K562 (cell line): ENCODE measurements around the gene RPN1. TPM values are rescaled to one million over a fixed set of nuclear protein-coding genes. Genes with fewer than 3 reads are reported as not detected.

ENCODE experiments used
- ATAC-seq: fragments of 200-7000 bp; cut with Tn5 transposase; 3 replicates; pipeline ENCODE4 v1.9.1; 2020; ENCODE audit warnings: moderate library complexity
- BruUV-seq: library from RNA; stranded (reverse); fragments of 400-500 nt; replicated peaks from 2 replicates; lab custom pipeline; 2021; lab: Mats Ljungman, UMichigan
- CTCF ChIA-PET: fragments of 300-600 bp; formaldehyde crosslinking; extraction: SDS; loops from one replicate; lab custom pipeline; 2021; ENCODE audit warnings: low intra/inter-chr PET ratio; lab: Yijun Ruan, JAX
- POLR2A ChIA-PET: fragments of 300-600, 350-650 bp; sonication (Branson Sonifier 250); formaldehyde crosslinking; extraction: SDS; loops from one replicate; lab custom pipeline; 2021; ENCODE audit warnings: antibody characterized with exemption, inconsistent platforms; lab: Yijun Ruan, JAX
- DNase-seq, 4 experiments: peaks; one replicate each; pipeline versions ENCODE4 v3.0.0 to v3.0.0-alpha.2; 2011 to 2018; ENCODE audit warnings: low spot score in 3 of 4, mixed read lengths in 3 of 4; ENCODE audit errors: extremely low read depth in 1 of 4
- FAIRE-seq: peaks from 2 replicates; lab custom pipeline; 2011; peaks lifted over from hg19 to GRCh38; lab: Jason Lieb, UNC
- H2AFZ ChIP-seq: 2 replicates; pipeline ENCODE4 v1.6.0; 2011; ENCODE audit warnings: low read depth, low read length, control low read depth, inconsistent platforms
- H3K27ac ChIP-seq: fragments of 200-600 bp; 3 replicates; pipeline ENCODE4 v1.8.0; 2011; ENCODE audit warnings: low read depth, mild to moderate bottlenecking, control low read depth, inconsistent platforms, low read length, moderate library complexity, mixed read lengths; ENCODE audit errors: extremely low read depth
- H3K27me3 ChIP-seq, 2 experiments: fragments of 300-600 bp in 1 of 2; 2 replicates in 1 of 2; 3 replicates in 1 of 2; pipeline versions ENCODE4 v1.6.0 to v1.8.0; 2011; ENCODE audit warnings: inconsistent platforms in 2 of 2, low read length in 2 of 2, mild to moderate bottlenecking in 1 of 2, mixed read lengths in 1 of 2, moderate library complexity in 1 of 2; ENCODE audit not compliant: control insufficient read depth in 2 of 2, insufficient read depth in 2 of 2
- H3K36me3 ChIP-seq: fragments of 300-600 bp; 3 replicates; pipeline ENCODE4 v1.8.0; 2011; ENCODE audit warnings: mild to moderate bottlenecking, low read length, inconsistent platforms; ENCODE audit not compliant: control insufficient read depth, insufficient read depth
- H3K4me1 ChIP-seq, 2 experiments: fragments of 200-600 bp in 1 of 2; replicated peaks in 1 of 2; 2 replicates in 1 of 2; 3 replicates in 1 of 2; pipeline versions ENCODE4 v1.5.1 to v1.8.0; 2011; ENCODE audit warnings: inconsistent platforms in 2 of 2, low read length in 2 of 2, mild to moderate bottlenecking in 1 of 2, mixed read lengths in 1 of 2, moderate library complexity in 1 of 2; ENCODE audit not compliant: control insufficient read depth in 2 of 2, insufficient read depth in 2 of 2
- H3K4me2 ChIP-seq: 2 replicates; pipeline ENCODE4 v1.6.1; 2011; ENCODE audit warnings: low read length, control low read depth, inconsistent platforms, mixed read lengths; ENCODE audit not compliant: insufficient read depth
- H3K4me3 ChIP-seq: fragments of 200-600 bp; sonication (generic), shearing (Covaris generic); 2 replicates; pipeline ENCODE4 v1.5.1; 2016; ENCODE audit warnings: control low read depth, inconsistent platforms
- H3K79me2 ChIP-seq: fragments of 200-600 bp; 3 replicates; pipeline ENCODE4 v1.8.0; 2011; ENCODE audit warnings: low read length, inconsistent platforms; ENCODE audit not compliant: control insufficient read depth, insufficient read depth
- H3K9ac ChIP-seq, 2 experiments: 2 replicates each; pipeline versions ENCODE4 v1.6.0 to v1.6.1; 2011; ENCODE audit warnings: low read depth in 2 of 2, low read length in 2 of 2, control low read depth in 1 of 2, inconsistent platforms in 1 of 2, mild to moderate bottlenecking in 1 of 2, mixed read lengths in 1 of 2; ENCODE audit not compliant: insufficient read depth in 1 of 2
- H3K9me1 ChIP-seq: one replicate; pipeline ENCODE4 v1.6.0; 2011; ENCODE audit warnings: inconsistent platforms, mild to moderate bottlenecking, low read length, moderate library complexity; ENCODE audit not compliant: control insufficient read depth, insufficient read depth
- H3K9me3 ChIP-seq: replicated peaks from 2 replicates; pipeline ENCODE4 v1.5.1; 2011; ENCODE audit warnings: low read depth, low read length, inconsistent platforms; ENCODE audit not compliant: control insufficient read depth, insufficient read depth
- H4K20me1 ChIP-seq: replicated peaks from 2 replicates; pipeline ENCODE4 v1.6.1; 2011; ENCODE audit warnings: low read length, inconsistent platforms, mixed read lengths; ENCODE audit not compliant: control insufficient read depth, insufficient read depth
- ATF7 ChIP-seq: fragments of 450-650 bp; IDR thresholded peaks from 2 replicates; pipeline ENCODE4 v1.7.1; 2014; ENCODE audit warnings: mild to moderate bottlenecking, moderate library complexity
- DACH1 ChIP-seq: fragments of 450-650 bp; IDR thresholded peaks from 2 replicates; pipeline ENCODE4 v1.6.1; 2018; ENCODE audit not compliant: partially characterized antibody
- GATA2 ChIP-seq: sonication (generic); formaldehyde crosslinking; IDR thresholded peaks from 2 replicates; pipeline ENCODE4 v1.4.0; 2020; ENCODE audit warnings: mild to moderate bottlenecking, missing genetic modification reagents
- GATAD2A ChIP-seq: fragments of 450-650 bp; IDR thresholded peaks from 2 replicates; pipeline ENCODE4 v1.6.1; 2017
- GTF2E2 ChIP-seq: fragments of 200-800 bp; sonication (Bioruptor generic); IDR thresholded peaks from 2 replicates; pipeline ENCODE4 v1.6.1; 2016; ENCODE audit warnings: missing genetic modification characterization, missing compliant biosample characterization
- HCFC1 ChIP-seq: IDR thresholded peaks from 2 replicates; pipeline ENCODE4 v1.6.1; 2012; ENCODE audit warnings: low read depth, low read length, improper control_type of control experiment
- HNRNPL ChIP-seq: fragments of 200-400 bp; formaldehyde crosslinking; IDR thresholded peaks from 2 replicates; pipeline ENCODE4 v1.6.1; 2017; ENCODE audit warnings: low read depth, mild to moderate bottlenecking, low read length
- NFXL1 ChIP-seq: fragments of 450-650 bp; formaldehyde crosslinking; IDR thresholded peaks from 2 replicates; pipeline ENCODE4 v1.4.0; 2021; ENCODE audit warnings: mild to moderate bottlenecking
- PATZ1 ChIP-seq: fragments of 250-450 bp; sonication (Bioruptor Pico); IDR thresholded peaks from 2 replicates; pipeline ENCODE4 v1.5.0; 2020; ENCODE audit warnings: mild to moderate bottlenecking, borderline replicate concordance
- POLR2G ChIP-seq: fragments of 200-400 bp; formaldehyde crosslinking; IDR thresholded peaks from 2 replicates; pipeline ENCODE4 v1.6.1; 2017; ENCODE audit warnings: low read depth, mild to moderate bottlenecking, antibody characterized with exemption, low read length, moderate library complexity
- TCF7 ChIP-seq: sonication (generic); IDR thresholded peaks from 2 replicates; pipeline ENCODE4 v1.6.1; 2016; ENCODE audit warnings: antibody characterized with exemption, borderline replicate concordance
- ZBTB33 ChIP-seq: sonication (generic); formaldehyde crosslinking; IDR thresholded peaks from 2 replicates; pipeline ENCODE4 v1.8.1; 2023; ENCODE audit warnings: mild to moderate bottlenecking, missing genetic modification reagents
- ZHX1 ChIP-seq: fragments of 150-350 bp; conservative IDR thresholded peaks from 2 replicates; pipeline ENCODE4 v1.6.1; 2014; ENCODE audit warnings: low read length
- ZNF639 ChIP-seq, 2 experiments: fragments of 200-800 bp in 1 of 2; sonication (Bioruptor generic) in 1 of 2; sonication (generic) in 1 of 2; formaldehyde crosslinking in 1 of 2; IDR thresholded peaks in 1 of 2; conservative IDR thresholded peaks in 1 of 2; 2 replicates each; pipeline versions ENCODE4 v1.5.0 to v1.6.1; 2016 to 2020; ENCODE audit warnings: missing compliant biosample characterization in 1 of 2, missing genetic modification characterization in 1 of 2, missing genetic modification reagents in 1 of 2
- WGBS: fragments of 100-300 bp; shearing (Covaris generic); methylation state at CpG from one replicate; pipeline ENCODE4 v1.1.6; 2016; ENCODE audit warnings: low coverage, mixed read lengths; ENCODE audit not compliant: insufficient coverage; ENCODE audit errors: missing lambda C conversion rate; 5-methylcytosine and 5-hydroxymethylcytosine counted together
- in situ Hi-C: fragments of 300-500 bp; cut with MboI; formaldehyde crosslinking; loops from 4 replicates; pipeline ENCODE4 v1.15.0; 2018; ENCODE audit warnings: inconsistent platforms, mixed read lengths
- intact Hi-C: fragments of 100-400 bp; cut with micrococcal nuclease; formaldehyde crosslinking; loops from 2 replicates; pipeline ENCODE4 v1.14.2; 2022
- polyA plus RNA-seq, 8 experiments: library from polyadenylated mRNA; depleted of rRNA in 4 of 8; stranded (reverse) in 5 of 8; unstranded in 3 of 8; fragments of >200 nt; fragmentation: Nextera tagmentation in 2 of 8; fragmentation: Illumina TruSeq in 1 of 8; extraction: Ambion mirVana in 2 of 8; extraction: Trizol in 1 of 8; gene quantifications; 2 replicates each; pipeline versions ENCODE4 v1.2.1 to v1.2.3, GENCODE V29; 2011 to 2014; ENCODE audit warnings: inconsistent platforms in 1 of 8, missing spikeins in 1 of 8
- total RNA-seq, 7 experiments: library from RNA; depleted of rRNA in 6 of 7; stranded (reverse); fragments of >200 nt in 6 of 7; fragmentation: Illumina TruSeq in 2 of 7; extraction: Trizol in 2 of 7; gene quantifications; 2 replicates each; pipeline versions ENCODE4 v1.2.1 to v1.2.3, GENCODE V29; 2011 to 2021; ENCODE audit warnings: low replicate concordance in 1 of 7

RPN1 gene
- total and polyA plus RNA-seq, 9 of the 15 experiments (the other 6 are each of a cell fraction or from before 2014, with no cell fraction given), result 39.5 to 300 (median 148) TPM

- no TSS peak for BruUV-seq
- ChIA-PET POLR2A (interaction anchor here (0.5 to 1.0 kb wide), 3 partner anchors 9 to 116 kb away, joined by 3 to 4 read pairs (median 3); no protein-coding TSS in a partner anchor), CTCF (interaction anchor here (0.6 kb wide), 1 partner anchor 128 kb away, joined by 3 read pairs; no protein-coding TSS in a partner anchor)
- H3K27ac ChIP-seq, result no peak overlapping the region
- ATAC-seq (no peak), FAIRE-seq (no peak), DNase-seq (no peak)
- H3K4me2 ChIP-seq, result no peak overlapping the region
- WGBS, result 92% methylated on average over 6 of the region's 9 CpGs
- intact Hi-C loops (no loop called here), in situ Hi-C loops (no loop called here)
- H3K79me2 ChIP-seq, result no peaks in the 10 kb centered on the region; the same call in 2 of the 3 replicates
- H3K9me3 ChIP-seq, result no peaks in the 10 kb centered on the region
- H3K9me1 ChIP-seq, result no peaks in the 10 kb centered on the region
- peaks cover 91% of the 10 kb centered on the region; the same call in 2 of the 3 replicates for H3K36me3 ChIP-seq
- H2AFZ ChIP-seq, result no peak overlapping the region
- peak overlapping the region in 1 of 2 experiments; percentile 20; a peak in 1 of 4 replicates for H3K9ac ChIP-seq
- H3K27me3 ChIP-seq, result no peaks in the 10 kb centered on the region
- peaks cover 0 to 15% of the 10 kb centered on the region in 2 experiments; a peak in 2 of 5 replicates for H3K4me1 ChIP-seq
- no peaks in the 10 kb centered on the region; the same call in 1 of the 2 replicates for H4K20me1 ChIP-seq
- H3K4me3 ChIP-seq, result no peak overlapping the region
- TF ChIP-seq TCF7 (no peak), ATF7 (no peak), ZBTB33 (peak; percentile 98), PATZ1 (no peak), HNRNPL (no peak), HCFC1 (no peak), POLR2G (peak; percentile 22; the same call in 1 of the 2 replicates), GATAD2A (no peak), ZHX1 (no peak), ZNF639 (CRISPR knock-in tag; conservative IDR thresholded peaks at IDR 0.05 in 1 of 2, IDR thresholded peaks at IDR 0.05 in 1 of 2) (no peak), DACH1 (no peak), GTF2E2 (no peak), NFXL1 (CRISPR knock-in tag) (no peak), GATA2 (no peak)
Observed at GRCh38 chr3:128620268-128620691, 30.3 kb downstream of the RPN1 start.
